ENCODE data around the gene SCN9A.

Gene SCN9A

DNA sequence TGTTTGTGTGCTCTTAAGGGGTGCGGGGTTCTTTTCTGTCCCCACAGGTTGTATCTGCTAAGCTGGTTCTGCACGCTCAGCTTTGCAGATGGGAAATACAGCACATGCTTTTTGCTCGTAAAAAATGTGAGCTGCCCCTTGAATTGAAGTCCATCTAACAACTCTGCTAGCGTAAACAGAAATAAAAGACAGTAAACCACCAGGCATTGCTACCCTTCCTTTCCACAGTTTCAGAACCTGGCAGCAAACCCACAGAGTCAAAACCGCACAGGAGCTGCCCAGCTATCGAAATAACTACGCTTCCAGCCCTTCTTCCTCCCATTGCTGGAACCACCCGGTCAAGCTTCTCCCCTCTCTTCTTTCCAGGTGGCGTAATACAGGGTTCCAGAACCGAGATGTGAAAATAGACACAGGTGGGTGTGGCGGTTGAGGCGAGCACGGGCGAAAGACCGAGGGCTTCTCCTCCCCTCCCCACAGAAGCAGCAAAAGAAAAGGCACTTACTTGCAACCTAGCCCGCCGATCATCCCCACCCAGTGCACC lies 479 bp downstream of the SCN9A start:
- ChIA-PET CTCF (interaction anchor here (0.7 to 4.3 kb wide), 6 partner anchors 10 to 196 kb away, joined by 3 to 25 read pairs (median 4); no protein-coding TSS in a partner anchor), POLR2A (interaction anchor here (1.4 to 2.2 kb wide), 2 partner anchors 10 to 22 kb away, joined by 7 to 8 read pairs; no protein-coding TSS in a partner anchor)
- peak overlapping the region; percentile 72 for H3K4me3 ChIP-seq (ENCODE audit: low read depth, low read length)
- TF ChIP-seq ZNF48 (tag by site-specific recombination; IDR thresholded peaks at IDR 0.05) (no peak), ZNF585B (tag by site-specific recombination; IDR thresholded peaks at IDR 0.05) (no peak), TRIM28 (IDR thresholded peaks at IDR 0.05; ENCODE audit: borderline replicate concordance, low read length) (0 out of 2 replicates have a peak, but pooled peaks have one; percentile 41), ZFP37 (tag by site-specific recombination; IDR thresholded peaks at IDR 0.05) (0 out of 2 replicates have a peak, but pooled peaks have one; percentile 9), ZNF423 (tag by site-specific recombination; IDR thresholded peaks at IDR 0.05) (no peak), ZNF660 (tag by site-specific recombination; IDR thresholded peaks at IDR 0.05) (no peak), ZNF521 (tag by site-specific recombination; IDR thresholded peaks at IDR 0.05) (no peak), ZNF549 (tag by site-specific recombination; IDR thresholded peaks at IDR 0.05) (peak; percentile 58; the same call in 1 of the 2 replicates), ZBTB17 (tag by site-specific recombination; IDR thresholded peaks at IDR 0.05) (no peak), ZNF624 (tag by site-specific recombination; IDR thresholded peaks at IDR 0.05) (no peak), ZNF169 (tag by site-specific recombination; IDR thresholded peaks at IDR 0.05) (no peak), SP2 (tag by site-specific recombination; IDR thresholded peaks at IDR 0.05) (no peak), ZNF19 (tag by site-specific recombination; IDR thresholded peaks at IDR 0.05; ENCODE audit: low read depth) (no peak), ZNF747 (tag by site-specific recombination; IDR thresholded peaks at IDR 0.05) (no peak), ZNF610 (tag by site-specific recombination; IDR thresholded peaks at IDR 0.05; ENCODE audit: borderline replicate concordance) (no peak), ZNF707 (tag by site-specific recombination; IDR thresholded peaks at IDR 0.05) (no peak), ZNF670 (tag by site-specific recombination; IDR thresholded peaks at IDR 0.05; ENCODE audit: low read depth) (no peak), ZNF623 (tag by site-specific recombination; IDR thresholded peaks at IDR 0.05) (no peak), ZFP41 (tag by site-specific recombination; IDR thresholded peaks at IDR 0.05; ENCODE audit: borderline replicate concordance) (no peak), ZNF664 (tag by site-specific recombination; IDR thresholded peaks at IDR 0.05) (no peak), ZNF558 (tag by site-specific recombination; IDR thresholded peaks at IDR 0.05) (no peak), ZNF792 (tag by site-specific recombination; IDR thresholded peaks at IDR 0.05) (no peak), BCL11A (tag by site-specific recombination; IDR thresholded peaks at IDR 0.05; ENCODE audit: low read depth) (no peak), ZNF37A (tag by site-specific recombination; IDR thresholded peaks at IDR 0.05) (no peak), SETDB1 (IDR thresholded peaks at IDR 0.05; ENCODE audit: insufficient read length, low read length) (no peak)
- TF ChIP-seq, protein P1, sequence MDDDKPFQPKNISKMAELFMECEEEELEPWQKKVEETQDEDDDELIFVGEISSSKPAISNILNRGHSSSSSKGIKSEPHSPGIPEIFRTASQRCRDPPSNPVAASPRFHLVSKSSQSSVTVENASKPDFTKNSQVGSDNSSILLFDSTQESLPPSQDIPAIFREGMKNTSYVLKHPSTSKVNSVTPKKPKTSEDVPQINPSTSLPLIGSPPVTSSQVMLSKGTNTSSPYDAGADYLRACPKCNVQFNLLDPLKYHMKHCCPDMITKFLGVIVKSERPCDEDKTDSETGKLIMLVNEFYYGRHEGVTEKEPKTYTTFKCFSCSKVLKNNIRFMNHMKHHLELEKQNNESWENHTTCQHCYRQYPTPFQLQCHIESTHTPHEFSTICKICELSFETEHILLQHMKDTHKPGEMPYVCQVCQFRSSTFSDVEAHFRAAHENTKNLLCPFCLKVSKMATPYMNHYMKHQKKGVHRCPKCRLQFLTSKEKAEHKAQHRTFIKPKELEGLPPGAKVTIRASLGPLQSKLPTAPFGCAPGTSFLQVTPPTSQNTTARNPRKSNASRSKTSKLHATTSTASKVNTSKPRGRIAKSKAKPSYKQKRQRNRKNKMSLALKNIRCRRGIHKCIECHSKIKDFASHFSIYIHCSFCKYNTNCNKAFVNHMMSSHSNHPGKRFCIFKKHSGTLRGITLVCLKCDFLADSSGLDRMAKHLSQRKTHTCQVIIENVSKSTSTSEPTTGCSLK (tag by site-specific recombination; IDR thresholded peaks at IDR 0.05): no peak
- TF ChIP-seq, protein P2, sequence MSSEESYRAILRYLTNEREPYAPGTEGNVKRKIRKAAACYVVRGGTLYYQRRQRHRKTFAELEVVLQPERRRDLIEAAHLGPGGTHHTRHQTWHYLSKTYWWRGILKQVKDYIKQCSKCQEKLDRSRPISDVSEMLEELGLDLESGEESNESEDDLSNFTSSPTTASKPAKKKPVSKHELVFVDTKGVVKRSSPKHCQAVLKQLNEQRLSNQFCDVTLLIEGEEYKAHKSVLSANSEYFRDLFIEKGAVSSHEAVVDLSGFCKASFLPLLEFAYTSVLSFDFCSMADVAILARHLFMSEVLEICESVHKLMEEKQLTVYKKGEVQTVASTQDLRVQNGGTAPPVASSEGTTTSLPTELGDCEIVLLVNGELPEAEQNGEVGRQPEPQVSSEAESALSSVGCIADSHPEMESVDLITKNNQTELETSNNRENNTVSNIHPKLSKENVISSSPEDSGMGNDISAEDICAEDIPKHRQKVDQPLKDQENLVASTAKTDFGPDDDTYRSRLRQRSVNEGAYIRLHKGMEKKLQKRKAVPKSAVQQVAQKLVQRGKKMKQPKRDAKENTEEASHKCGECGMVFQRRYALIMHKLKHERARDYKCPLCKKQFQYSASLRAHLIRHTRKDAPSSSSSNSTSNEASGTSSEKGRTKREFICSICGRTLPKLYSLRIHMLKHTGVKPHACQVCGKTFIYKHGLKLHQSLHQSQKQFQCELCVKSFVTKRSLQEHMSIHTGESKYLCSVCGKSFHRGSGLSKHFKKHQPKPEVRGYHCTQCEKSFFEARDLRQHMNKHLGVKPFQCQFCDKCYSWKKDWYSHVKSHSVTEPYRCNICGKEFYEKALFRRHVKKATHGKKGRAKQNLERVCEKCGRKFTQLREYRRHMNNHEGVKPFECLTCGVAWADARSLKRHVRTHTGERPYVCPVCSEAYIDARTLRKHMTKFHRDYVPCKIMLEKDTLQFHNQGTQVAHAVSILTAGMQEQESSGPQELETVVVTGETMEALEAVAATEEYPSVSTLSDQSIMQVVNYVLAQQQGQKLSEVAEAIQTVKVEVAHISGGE (tag by site-specific recombination; conservative IDR thresholded peaks at IDR 0.05; ENCODE audit: low read depth): no peak; the same call in 1 of the 2 replicates
- TF ChIP-seq, protein P3, sequence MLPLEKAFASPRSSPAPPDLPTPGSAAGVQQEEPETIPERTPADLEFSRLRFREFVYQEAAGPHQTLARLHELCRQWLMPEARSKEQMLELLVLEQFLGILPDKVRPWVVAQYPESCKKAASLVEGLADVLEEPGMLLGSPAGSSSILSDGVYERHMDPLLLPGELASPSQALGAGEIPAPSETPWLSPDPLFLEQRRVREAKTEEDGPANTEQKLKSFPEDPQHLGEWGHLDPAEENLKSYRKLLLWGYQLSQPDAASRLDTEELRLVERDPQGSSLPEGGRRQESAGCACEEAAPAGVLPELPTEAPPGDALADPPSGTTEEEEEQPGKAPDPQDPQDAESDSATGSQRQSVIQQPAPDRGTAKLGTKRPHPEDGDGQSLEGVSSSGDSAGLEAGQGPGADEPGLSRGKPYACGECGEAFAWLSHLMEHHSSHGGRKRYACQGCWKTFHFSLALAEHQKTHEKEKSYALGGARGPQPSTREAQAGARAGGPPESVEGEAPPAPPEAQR (tag by site-specific recombination; IDR thresholded peaks at IDR 0.05): no peak
- TF ChIP-seq, protein P4, sequence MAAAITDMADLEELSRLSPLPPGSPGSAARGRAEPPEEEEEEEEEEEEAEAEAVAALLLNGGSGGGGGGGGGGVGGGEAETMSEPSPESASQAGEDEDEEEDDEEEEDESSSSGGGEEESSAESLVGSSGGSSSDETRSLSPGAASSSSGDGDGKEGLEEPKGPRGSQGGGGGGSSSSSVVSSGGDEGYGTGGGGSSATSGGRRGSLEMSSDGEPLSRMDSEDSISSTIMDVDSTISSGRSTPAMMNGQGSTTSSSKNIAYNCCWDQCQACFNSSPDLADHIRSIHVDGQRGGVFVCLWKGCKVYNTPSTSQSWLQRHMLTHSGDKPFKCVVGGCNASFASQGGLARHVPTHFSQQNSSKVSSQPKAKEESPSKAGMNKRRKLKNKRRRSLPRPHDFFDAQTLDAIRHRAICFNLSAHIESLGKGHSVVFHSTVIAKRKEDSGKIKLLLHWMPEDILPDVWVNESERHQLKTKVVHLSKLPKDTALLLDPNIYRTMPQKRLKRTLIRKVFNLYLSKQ (tag by site-specific recombination; IDR thresholded peaks at IDR 0.05; ENCODE audit: borderline replicate concordance): no peak
- TF ChIP-seq, protein P5, sequence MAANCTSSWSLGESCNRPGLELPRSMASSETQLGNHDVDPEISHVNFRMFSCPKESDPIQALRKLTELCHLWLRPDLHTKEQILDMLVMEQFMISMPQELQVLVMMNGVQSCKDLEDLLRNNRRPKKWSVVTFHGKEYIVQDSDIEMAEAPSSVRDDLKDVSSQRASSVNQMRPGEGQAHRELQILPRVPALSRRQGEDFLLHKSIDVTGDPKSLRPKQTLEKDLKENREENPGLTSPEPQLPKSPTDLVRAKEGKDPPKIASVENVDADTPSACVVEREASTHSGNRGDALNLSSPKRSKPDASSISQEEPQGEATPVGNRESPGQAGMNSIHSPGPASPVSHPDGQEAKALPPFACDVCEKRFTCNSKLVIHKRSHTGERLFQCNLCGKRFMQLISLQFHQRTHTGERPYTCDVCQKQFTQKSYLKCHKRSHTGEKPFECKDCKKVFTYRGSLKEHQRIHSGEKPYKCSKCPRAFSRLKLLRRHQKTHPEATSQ (tag by site-specific recombination; IDR thresholded peaks at IDR 0.05): no peak

More for the DNA sequence above, 479 bp downstream of the SCN9A start:
- peaks cover 20% of the 10 kb centered on the region for H3K4me1 ChIP-seq (ENCODE audit: control insufficient read depth, insufficient read depth, low read length)
- no peaks in the 10 kb centered on the region for H3K9me3 ChIP-seq (ENCODE audit: control insufficient read depth, insufficient read depth, low read depth, low read length)
- peak overlapping the region; percentile 74 for H3K27ac ChIP-seq (ENCODE audit: extremely low read depth, low read depth, low read length)
- H3K36me3 ChIP-seq (ENCODE audit: control insufficient read depth in 2 of 2, insufficient read depth in 1 of 2, low read length in 2 of 2): no peaks in the 10 kb centered on the region
